ENCODE measurements around the gene UNC119B.

UNC119B gene

GRCh38 chr12:120710031-120710804 is at the start of gene UNC119B:
TSS of gene UNC119B (plus strand) at chr12:120710458. CDS start at chr12:120710475, 17 bp downstream.
- H3K27ac ChIP-seq, result peak within 1 kb of the TSS; percentile 96

GRCh38 chr12:120661432-120661831 is 48.8 kb upstream of the UNC119B start:
- no peak for TF ChIP-seq CTCF (conservative IDR thresholded peaks at IDR 0.05)

More at GRCh38 chr12:120710031-120710804, at the start of gene UNC119B:
- TF ChIP-seq CTCF (conservative IDR thresholded peaks at IDR 0.05), result no peak

GRCh38 chr12:120662879-120663278 is 47.4 kb upstream of the UNC119B start:
- no peak overlapping the region for H3K27ac ChIP-seq
- no peak for TF ChIP-seq CTCF (conservative IDR thresholded peaks at IDR 0.05)

More at GRCh38 chr12:120661432-120661831, 48.8 kb upstream of the UNC119B start:
- no peak overlapping the region for H3K27ac ChIP-seq

- H3K27ac ChIP-seq, result no peak overlapping the region
- TF ChIP-seq CTCF (conservative IDR thresholded peaks at IDR 0.05), result no peak
Measured at GRCh38 chr12:120663741-120664140, 46.5 kb upstream of the UNC119B start.

- TF ChIP-seq CTCF (conservative IDR thresholded peaks at IDR 0.05), result no peak
- no peak overlapping the region for H3K27ac ChIP-seq
Measured at GRCh38 chr12:120666571-120667390, 43.5 kb upstream of the UNC119B start.

- no peak for TF ChIP-seq CTCF (conservative IDR thresholded peaks at IDR 0.05)
- peak overlapping the region; percentile 56; the same call in 1 of the 2 replicates for H3K27ac ChIP-seq
Measured at GRCh38 chr12:120668091-120668867, 42.0 kb upstream of the UNC119B start.

Measured in VCaP (cell line).